NCI-H446 treated with DMSO at 0.1 percent for 48 hours (cell line): ENCODE measurements around the gene TLCD4.
"Not testable (repeated sequence)": the region's sequence is repeated elsewhere in the genome, so short reads cannot be mapped to it uniquely, and the experiment has no call there.

Experiments used
- DNase-seq: peaks from one replicate; lab custom pipeline; 2025; lab: John Stamatoyannopoulos, UW

TLCD4 gene, protein sequence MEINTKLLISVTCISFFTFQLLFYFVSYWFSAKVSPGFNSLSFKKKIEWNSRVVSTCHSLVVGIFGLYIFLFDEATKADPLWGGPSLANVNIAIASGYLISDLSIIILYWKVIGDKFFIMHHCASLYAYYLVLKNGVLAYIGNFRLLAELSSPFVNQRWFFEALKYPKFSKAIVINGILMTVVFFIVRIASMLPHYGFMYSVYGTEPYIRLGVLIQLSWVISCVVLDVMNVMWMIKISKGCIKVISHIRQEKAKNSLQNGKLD

DNA sequence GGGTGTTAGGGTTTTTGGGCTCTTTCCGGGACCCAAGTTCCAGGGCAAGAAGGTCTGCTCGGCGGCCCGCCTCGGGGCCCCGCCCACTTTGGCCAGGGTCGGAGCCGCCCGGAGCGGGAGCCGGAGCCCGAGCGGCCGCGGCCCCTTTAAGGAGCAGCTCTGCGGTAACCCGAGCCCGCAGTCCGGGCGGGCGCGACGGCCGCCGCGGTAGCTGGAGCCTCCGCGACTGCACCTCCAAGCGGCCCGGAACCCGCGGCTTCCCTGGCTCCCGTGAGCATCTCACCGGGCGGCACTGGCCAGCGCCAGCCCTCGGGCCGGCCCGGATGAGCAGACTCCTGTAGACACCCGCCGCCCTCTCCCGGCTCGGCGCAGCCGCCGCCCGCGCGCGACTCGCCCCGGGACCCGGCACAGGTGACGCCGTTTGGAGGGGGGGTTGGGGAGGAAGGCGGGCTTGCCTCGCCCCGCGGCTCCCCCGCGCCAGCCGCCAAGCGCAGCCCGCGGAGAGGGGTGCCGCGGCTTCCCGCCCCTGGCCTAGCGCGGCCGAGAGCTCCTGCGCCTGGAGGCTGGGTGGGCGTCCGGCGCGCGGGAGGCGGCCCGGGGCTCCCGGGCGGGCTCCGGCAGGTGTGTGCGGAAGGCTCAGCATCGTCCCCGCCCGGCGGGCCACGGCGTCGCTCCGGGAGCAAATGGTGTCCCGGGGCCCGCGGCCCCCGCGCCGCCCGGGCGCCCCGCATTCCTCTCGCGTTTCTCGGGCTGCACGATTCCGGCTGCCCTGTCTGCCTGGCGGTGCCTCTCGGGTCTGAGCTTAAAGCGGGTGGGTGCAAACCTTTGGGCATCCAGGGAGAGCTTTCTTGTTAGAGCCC is at the start of gene TLCD4:
TLCD4 (plus strand) TSS at position 149 of the 860 bp plus-strand sequence. CDS start 26,547 bp downstream, outside the sequence.
- peak; percentile 36 for DNase-seq

DNA sequence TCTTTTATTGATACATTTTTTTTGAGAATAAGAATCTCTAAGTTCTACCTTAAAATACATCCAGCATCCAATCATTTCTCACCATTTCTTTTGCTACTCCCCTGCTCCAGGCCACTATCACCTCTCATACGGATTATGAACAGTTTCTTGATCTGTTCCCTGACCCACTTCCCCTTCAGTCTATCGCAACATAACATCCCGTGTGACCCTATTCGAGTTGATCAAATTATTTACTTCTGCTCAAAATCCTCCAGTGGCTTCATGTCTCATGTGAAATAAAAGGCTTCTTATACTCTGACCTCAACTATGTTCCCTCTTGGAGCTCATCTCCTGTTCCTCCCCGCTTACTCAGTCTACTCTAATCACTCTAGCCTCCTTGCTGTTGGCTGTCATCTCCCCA is 49.6 kb upstream of the TLCD4 start:
- no peak for DNase-seq

- no peak for DNase-seq
These were observed 48.0 kb upstream of the TLCD4 start for GRCh38 chr1:95068956-95069709.

DNA sequence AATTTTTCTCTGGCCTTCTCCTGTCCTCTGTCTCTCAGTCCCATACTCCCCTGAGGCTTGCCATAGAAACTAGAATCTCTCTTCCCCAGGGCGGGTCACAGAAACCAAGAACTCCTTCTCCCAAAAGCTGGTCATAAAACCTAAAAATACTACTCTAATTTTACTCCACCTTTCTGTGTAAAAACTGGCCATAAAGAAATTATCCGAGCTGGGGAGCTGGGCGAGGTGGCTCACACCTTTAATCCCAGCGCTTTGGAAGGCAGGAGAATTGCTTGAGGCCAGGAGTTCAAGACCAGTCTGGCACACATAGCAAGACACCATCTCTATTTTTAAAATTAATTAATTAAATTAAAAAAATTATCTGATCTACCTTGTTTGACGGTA is 47.5 kb upstream of the TLCD4 start:
- DNase-seq: no peak

DNA sequence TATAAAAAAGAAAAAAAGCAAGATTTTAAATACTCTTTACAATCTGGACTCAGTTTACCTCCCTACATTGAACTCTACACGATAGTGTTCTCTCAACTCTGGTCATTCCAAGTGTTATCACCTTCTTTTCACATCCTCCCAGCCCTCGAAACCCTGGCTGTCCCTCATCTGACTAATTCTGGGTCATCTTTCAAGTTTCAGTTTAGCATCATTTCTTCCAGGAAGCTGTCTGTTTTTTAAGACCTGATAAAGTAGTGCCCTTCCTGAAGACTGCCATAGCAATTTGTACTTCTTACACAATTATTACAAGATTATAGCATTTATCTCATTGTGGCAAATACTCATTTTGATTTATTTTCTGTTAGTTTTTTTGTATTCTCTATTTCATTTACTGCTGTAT is 45.6 kb upstream of the TLCD4 start:
- DNase-seq: no peak

GRCh38 chr1:95072117-95072516 is 45.0 kb upstream of the TLCD4 start:
- DNase-seq: no peak

- DNase-seq: peak; percentile 96
These were observed 44.4 kb upstream of the TLCD4 start, which contains the start of gene ALG14 for GRCh38 chr1:95072532-95073419. ALG14 (minus strand) TSS chr1:95072951; CDS start chr1:95072898, 53 bp downstream.

GRCh38 chr1:95073446-95073845 is 43.7 kb upstream of the TLCD4 start:
- no peak for DNase-seq

GRCh38 chr1:95076034-95076433 is 41.1 kb upstream of the TLCD4 start:
- no peak for DNase-seq

GRCh38 chr1:95080446-95080845 is 36.7 kb upstream of the TLCD4 start:
- DNase-seq: no peak

GRCh38 chr1:95080879-95081278 is 36.3 kb upstream of the TLCD4 start:
- DNase-seq: no peak

DNA sequence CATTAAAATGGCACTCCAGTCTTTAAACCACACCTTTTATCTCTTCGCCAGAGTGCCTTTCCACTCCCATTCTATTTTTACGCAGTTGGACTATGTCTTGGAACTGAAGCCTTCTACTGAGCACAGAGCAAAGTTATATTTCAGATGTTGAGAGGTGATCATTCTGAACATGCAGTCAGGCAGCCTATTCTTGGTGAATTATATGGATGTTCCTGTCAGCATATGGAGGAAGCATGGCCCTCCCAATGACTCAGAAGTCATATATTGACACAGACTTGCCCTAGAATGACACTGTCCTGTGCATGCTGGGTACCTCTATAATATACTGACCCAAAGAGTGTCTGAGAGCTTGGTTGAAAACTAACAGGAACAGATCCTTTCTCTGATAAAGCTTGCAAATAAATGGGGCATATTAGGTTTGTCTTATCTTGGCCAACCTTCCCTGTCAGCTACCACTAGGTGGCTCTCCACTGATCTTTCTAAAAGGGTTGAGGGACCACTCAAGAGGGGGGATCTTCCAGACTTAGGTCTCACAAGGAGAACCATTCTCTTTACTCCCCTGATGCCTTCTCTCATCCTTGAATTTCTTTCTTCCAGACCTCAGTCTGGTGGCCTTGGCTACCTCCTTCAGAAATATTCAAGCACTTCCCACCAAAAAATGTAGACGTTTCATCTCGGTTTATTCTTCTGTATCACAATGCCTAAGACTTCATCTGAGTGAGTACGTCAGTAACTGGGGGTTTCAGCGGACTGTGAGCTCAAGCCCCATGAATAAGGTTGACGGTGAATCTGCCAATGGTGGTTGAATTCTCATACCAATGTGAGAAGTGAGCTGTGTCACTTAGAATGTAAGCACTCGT is 32.6 kb upstream of the TLCD4 start:
- DNase-seq: peak; percentile 11

DNA sequence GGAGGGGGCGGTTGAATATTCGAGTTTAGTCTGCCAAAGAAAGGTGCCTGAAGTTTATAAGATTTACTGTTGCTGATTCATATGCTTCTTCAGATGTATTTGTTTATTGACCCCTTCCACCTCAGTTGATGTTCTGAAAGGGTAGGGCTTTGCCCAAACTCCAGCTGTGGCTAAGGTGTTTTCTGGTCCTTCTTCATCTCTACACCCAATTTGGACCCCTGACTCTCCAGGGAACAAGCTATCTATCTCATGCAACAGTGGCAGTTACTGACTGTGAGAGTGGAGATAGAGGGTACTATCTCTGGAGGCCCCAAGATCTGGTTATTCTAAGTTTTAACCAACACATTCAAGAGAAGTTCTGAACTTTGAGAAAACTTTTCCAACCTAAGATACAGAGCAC is 31.8 kb upstream of the TLCD4 start:
- no peak for DNase-seq

- DNase-seq: peak; percentile 40
These were observed 30.1 kb upstream of the TLCD4 start for GRCh38 chr1:95086949-95087533.

GRCh38 chr1:95088303-95088702 is 28.9 kb upstream of the TLCD4 start:
- no peak for DNase-seq

- no peak for DNase-seq
These were observed 27.4 kb upstream of the TLCD4 start for GRCh38 chr1:95089650-95090287.

DNA sequence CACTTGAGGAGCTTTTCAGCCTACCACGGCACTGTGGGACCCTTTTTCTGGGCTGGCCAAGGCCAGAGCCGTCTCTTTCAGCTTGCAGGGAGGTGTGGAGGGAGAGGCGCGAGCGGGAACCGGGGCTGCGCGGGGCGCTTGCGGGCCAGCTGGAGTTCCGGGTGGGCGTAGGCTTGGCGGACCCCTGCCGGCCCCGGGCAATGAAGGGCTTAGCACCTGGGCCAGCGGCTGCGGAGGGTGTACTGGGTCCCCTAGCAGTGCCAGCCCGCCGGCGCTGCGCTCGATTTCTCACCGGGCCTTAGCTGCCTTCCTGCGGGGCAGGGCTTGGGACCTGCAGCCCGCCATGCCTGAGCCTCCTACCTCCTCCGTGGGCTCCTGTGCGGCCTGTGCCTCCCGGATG is 25.9 kb upstream of the TLCD4 start:
- not testable (repeated sequence) for DNase-seq

DNA sequence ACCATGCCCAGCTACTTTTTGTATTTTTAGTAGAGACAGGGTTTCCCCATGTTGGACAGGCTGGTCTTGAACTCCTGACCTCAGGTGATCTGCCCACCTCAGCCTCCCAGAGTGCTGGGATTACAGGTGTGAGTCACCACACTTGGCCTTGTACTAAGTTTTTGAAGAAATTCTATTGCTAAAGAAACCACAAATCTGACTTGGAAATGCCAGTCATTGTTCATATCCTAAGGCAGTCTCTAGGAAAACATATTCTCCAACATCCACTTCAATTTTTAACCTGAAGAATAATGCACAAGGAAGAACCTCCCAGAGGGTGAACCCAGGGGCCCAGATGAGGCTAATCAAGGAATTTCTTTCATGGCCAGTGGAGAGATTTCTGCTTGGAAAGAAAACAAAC is 24.3 kb upstream of the TLCD4 start:
- DNase-seq: not testable (repeated sequence)

GRCh38 chr1:95093296-95093695 is 23.9 kb upstream of the TLCD4 start:
- DNase-seq: no peak

DNA sequence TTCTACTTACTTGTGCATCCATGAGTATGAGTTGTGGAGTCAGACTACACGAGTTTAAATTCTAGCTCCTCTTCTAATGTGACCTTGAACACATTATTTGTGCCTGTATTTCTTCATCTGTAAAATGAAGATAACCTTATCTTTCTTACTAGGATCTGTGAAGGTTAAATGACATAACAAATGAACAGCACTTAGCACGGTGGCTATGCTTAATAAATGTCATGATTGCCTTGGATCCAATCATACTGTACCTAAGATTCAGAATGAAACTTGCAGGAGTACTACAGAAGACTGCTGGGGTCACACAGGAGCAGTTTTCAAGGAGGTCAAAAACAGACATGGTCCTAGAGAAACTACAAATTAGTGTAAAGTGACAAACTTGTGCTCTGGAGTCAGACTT is 22.2 kb upstream of the TLCD4 start:
- DNase-seq: no peak
